Stimulated activated naive CD8-positive, alpha-beta T cell treated with anti-CD3 and anti-CD28 coated beads, Interleukin-15, Interleukin-2, amounts not matched to agents 100 ng/mL and 50 ng/mL, for 24 hours (primary cell): ENCODE results near the gene CEP112.

ENCODE experiments used
- H3K27ac Mint-ChIP-seq: one replicate; pipeline ENCODE4 v1.8.0; 2021; ENCODE audit warnings: mild to moderate bottlenecking, mixed read lengths
- H3K27me3 Mint-ChIP-seq: one replicate; pipeline ENCODE4 v1.8.0; 2021; ENCODE audit warnings: mixed read lengths
- H3K36me3 Mint-ChIP-seq: one replicate; pipeline ENCODE4 v1.8.0; 2021; ENCODE audit warnings: low read depth, mixed read lengths
- H3K4me1 Mint-ChIP-seq: one replicate; pipeline ENCODE4 v1.8.0; 2021; ENCODE audit warnings: low read depth, mixed read lengths
- H3K4me3 Mint-ChIP-seq: one replicate; pipeline ENCODE4 v1.8.0; 2021; ENCODE audit warnings: mild to moderate bottlenecking, mixed read lengths
- H3K9me3 Mint-ChIP-seq: one replicate; pipeline ENCODE4 v1.8.0; 2021; ENCODE audit warnings: mixed read lengths

CEP112 gene

DNA sequence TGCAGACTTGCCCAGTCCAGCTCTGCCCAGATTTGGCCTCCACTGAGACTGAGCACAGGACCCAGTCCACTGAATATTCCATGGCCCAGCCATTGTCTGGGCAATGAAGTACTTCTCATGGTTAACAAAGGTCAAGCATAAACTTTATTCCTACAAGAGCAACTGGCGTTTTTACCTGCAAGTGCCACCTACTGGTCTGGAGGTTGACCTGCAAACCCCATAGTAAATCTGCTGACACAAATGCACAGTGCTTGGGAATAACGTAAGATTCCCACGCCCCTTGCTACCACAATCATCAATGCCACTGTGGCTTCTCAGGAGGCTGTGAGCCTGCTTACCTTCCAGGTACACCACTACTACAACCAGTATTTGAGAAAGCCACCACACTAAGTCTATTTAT is 170.2 kb downstream of the CEP112 start:
- Mint-ChIP-seq H3K27me3 (no peaks in the 10 kb centered on the region), H3K36me3 (peaks cover 23% of the 10 kb centered on the region), H3K27ac (no peak overlapping the region), H3K4me3 (no peak overlapping the region), H3K9me3 (peaks cover 23% of the 10 kb centered on the region), H3K4me1 (no peaks in the 10 kb centered on the region)

GRCh38 chr17:66018786-66019185 is 173.1 kb downstream of the CEP112 start:
- peaks cover 15% of the 10 kb centered on the region for H3K36me3 Mint-ChIP-seq
- no peaks in the 10 kb centered on the region for H3K27me3 Mint-ChIP-seq

GRCh38 chr17:66016231-66016630 is 175.7 kb downstream of the CEP112 start:
- Mint-ChIP-seq H3K9me3 (peaks cover 6% of the 10 kb centered on the region), H3K27ac (no peak overlapping the region), H3K36me3 (peaks cover 4% of the 10 kb centered on the region), H3K4me1 (no peaks in the 10 kb centered on the region), H3K4me3 (no peak overlapping the region), H3K27me3 (no peaks in the 10 kb centered on the region)

More at GRCh38 chr17:66018786-66019185, 173.1 kb downstream of the CEP112 start:
- Mint-ChIP-seq H3K4me3 (no peak overlapping the region), H3K9me3 (peaks cover 13% of the 10 kb centered on the region), H3K4me1 (no peaks in the 10 kb centered on the region), H3K27ac (no peak overlapping the region)

DNA sequence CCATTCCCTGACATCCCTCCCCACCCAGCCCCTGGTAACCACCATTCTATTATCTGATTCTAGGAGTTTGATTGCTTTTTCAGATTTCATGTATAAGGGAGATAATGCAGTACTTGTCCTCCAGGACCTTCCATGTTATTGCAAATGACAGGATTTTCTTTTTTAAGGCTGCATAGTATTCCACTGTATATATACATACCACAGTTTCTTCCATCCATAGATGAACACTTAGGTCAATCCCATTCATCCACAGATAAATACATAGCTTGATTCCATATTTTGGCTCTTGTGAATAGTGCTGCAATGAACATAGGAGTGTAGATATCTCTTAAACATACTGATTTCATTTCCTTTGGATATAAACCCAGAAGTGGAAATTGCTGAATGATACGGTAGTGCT is 183.3 kb downstream of the CEP112 start:
- Mint-ChIP-seq H3K9me3 (peaks cover 11% of the 10 kb centered on the region), H3K27ac (no peak overlapping the region), H3K4me3 (no peak overlapping the region), H3K27me3 (peaks cover 4% of the 10 kb centered on the region), H3K36me3 (no peaks in the 10 kb centered on the region), H3K4me1 (no peaks in the 10 kb centered on the region)

- H3K27ac Mint-ChIP-seq: no peak overlapping the region
- H3K4me3 Mint-ChIP-seq: no peak overlapping the region
- peaks cover 4% of the 10 kb centered on the region for H3K27me3 Mint-ChIP-seq
- peaks cover 11% of the 10 kb centered on the region for H3K9me3 Mint-ChIP-seq
- no peaks in the 10 kb centered on the region for H3K36me3 Mint-ChIP-seq
- no peaks in the 10 kb centered on the region for H3K4me1 Mint-ChIP-seq
Measured at GRCh38 chr17:66006654-66007053, 185.3 kb downstream of the CEP112 start.

DNA sequence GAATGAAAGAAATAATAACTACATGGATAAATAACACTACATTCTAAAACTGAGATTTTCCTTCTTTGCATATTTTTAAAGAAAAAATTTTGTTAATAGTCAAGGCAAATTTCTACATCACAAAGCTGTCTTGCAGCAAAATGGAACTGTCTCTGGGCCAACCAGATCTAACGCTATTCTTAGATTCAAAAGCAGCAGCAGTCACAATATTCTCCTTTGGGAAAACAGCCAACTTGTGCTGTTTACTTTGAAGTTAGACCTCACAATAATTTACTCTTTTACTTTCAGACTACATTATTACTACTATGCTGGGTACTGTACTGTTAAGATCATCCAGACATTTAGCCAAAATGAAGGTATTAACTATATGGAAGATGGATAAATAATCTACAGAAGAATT is 189.1 kb downstream of the CEP112 start:
- Mint-ChIP-seq H3K27me3 (no peaks in the 10 kb centered on the region), H3K4me3 (no peak overlapping the region), H3K4me1 (no peaks in the 10 kb centered on the region), H3K27ac (no peak overlapping the region), H3K36me3 (no peaks in the 10 kb centered on the region), H3K9me3 (no peaks in the 10 kb centered on the region)

GRCh38 chr17:66002063-66002585 is 189.8 kb downstream of the CEP112 start:
- Mint-ChIP-seq H3K4me3 (no peak overlapping the region), H3K27ac (no peak overlapping the region), H3K9me3 (no peaks in the 10 kb centered on the region), H3K4me1 (no peaks in the 10 kb centered on the region), H3K36me3 (no peaks in the 10 kb centered on the region), H3K27me3 (no peaks in the 10 kb centered on the region)

DNA sequence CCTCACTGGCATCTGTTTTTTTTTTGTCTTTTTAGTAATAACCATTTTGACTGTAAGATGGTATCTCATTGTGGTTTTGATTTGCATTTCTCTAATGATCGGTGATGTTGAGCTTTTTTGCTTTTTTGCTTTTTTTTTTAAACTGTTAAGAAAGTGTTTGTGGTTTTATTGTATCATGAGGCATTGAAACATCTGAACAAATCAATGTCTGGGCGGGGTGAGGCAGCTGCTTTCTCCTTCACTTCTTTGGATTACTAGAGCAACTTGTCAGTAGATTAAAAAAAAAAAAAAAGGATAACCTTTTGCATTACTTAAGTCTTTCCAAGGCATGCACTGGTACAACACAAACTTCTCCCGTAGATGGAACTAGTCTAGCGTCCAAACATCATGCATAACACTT is 191.7 kb downstream of the CEP112 start:
- Mint-ChIP-seq H3K4me1 (no peaks in the 10 kb centered on the region), H3K27me3 (no peaks in the 10 kb centered on the region), H3K27ac (no peak overlapping the region), H3K36me3 (no peaks in the 10 kb centered on the region), H3K4me3 (no peak overlapping the region), H3K9me3 (no peaks in the 10 kb centered on the region)

GRCh38 chr17:65998675-65999074 is 193.3 kb downstream of the CEP112 start:
- Mint-ChIP-seq H3K4me1 (no peaks in the 10 kb centered on the region), H3K9me3 (no peaks in the 10 kb centered on the region), H3K27me3 (no peaks in the 10 kb centered on the region), H3K4me3 (no peak overlapping the region), H3K36me3 (no peaks in the 10 kb centered on the region), H3K27ac (no peak overlapping the region)

GRCh38 chr17:65994679-65995078 is 197.3 kb downstream of the CEP112 start:
- H3K9me3 Mint-ChIP-seq: no peaks in the 10 kb centered on the region
- no peaks in the 10 kb centered on the region for H3K36me3 Mint-ChIP-seq
- no peak overlapping the region for H3K4me3 Mint-ChIP-seq
- no peak overlapping the region for H3K27ac Mint-ChIP-seq
- no peaks in the 10 kb centered on the region for H3K27me3 Mint-ChIP-seq
- H3K4me1 Mint-ChIP-seq: no peaks in the 10 kb centered on the region

GRCh38 chr17:65994114-65994513 is 197.8 kb downstream of the CEP112 start:
- no peak overlapping the region for H3K4me3 Mint-ChIP-seq
- H3K27ac Mint-ChIP-seq: no peak overlapping the region
- H3K9me3 Mint-ChIP-seq: no peaks in the 10 kb centered on the region
- no peaks in the 10 kb centered on the region for H3K36me3 Mint-ChIP-seq
- no peaks in the 10 kb centered on the region for H3K4me1 Mint-ChIP-seq
- no peaks in the 10 kb centered on the region for H3K27me3 Mint-ChIP-seq

GRCh38 chr17:65990593-65990992 is 201.3 kb downstream of the CEP112 start:
- H3K27me3 Mint-ChIP-seq: no peaks in the 10 kb centered on the region
- H3K9me3 Mint-ChIP-seq: peaks cover 12% of the 10 kb centered on the region
- H3K27ac Mint-ChIP-seq: no peak overlapping the region
- no peak overlapping the region for H3K4me3 Mint-ChIP-seq
- no peaks in the 10 kb centered on the region for H3K4me1 Mint-ChIP-seq
- H3K36me3 Mint-ChIP-seq: peaks cover 3% of the 10 kb centered on the region

DNA sequence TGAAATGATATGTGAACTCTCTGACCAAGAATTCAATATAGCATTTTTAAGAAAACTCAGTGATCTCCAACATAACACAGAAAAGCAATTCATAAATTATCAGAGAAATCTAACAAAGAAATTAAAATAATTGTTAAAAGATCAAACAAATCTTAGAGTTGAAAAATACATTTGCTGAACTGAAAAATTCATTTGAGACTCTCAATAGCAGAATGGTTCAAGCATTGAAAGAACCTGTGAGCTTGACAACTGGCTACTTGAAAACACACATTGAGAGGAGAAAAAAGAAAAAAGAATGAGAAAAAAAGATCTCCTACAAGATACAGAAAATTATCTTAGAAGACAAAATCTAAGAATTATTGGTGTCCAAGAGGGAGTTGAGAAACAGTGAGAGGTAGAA is 203.5 kb downstream of the CEP112 start:
- Mint-ChIP-seq H3K9me3 (peaks cover 12% of the 10 kb centered on the region), H3K27ac (no peak overlapping the region), H3K27me3 (peaks cover 8% of the 10 kb centered on the region), H3K4me1 (no peaks in the 10 kb centered on the region), H3K36me3 (peaks cover 3% of the 10 kb centered on the region), H3K4me3 (no peak overlapping the region)

- Mint-ChIP-seq H3K4me1 (no peaks in the 10 kb centered on the region), H3K4me3 (no peak overlapping the region), H3K27ac (no peak overlapping the region), H3K36me3 (peaks cover 3% of the 10 kb centered on the region), H3K27me3 (peaks cover 8% of the 10 kb centered on the region), H3K9me3 (peaks cover 12% of the 10 kb centered on the region)
Measured at GRCh38 chr17:65987988-65988387, 203.9 kb downstream of the CEP112 start.

- no peaks in the 10 kb centered on the region for H3K4me1 Mint-ChIP-seq
- H3K4me3 Mint-ChIP-seq: no peak overlapping the region
Measured at GRCh38 chr17:65985571-65985970, 206.4 kb downstream of the CEP112 start.

DNA sequence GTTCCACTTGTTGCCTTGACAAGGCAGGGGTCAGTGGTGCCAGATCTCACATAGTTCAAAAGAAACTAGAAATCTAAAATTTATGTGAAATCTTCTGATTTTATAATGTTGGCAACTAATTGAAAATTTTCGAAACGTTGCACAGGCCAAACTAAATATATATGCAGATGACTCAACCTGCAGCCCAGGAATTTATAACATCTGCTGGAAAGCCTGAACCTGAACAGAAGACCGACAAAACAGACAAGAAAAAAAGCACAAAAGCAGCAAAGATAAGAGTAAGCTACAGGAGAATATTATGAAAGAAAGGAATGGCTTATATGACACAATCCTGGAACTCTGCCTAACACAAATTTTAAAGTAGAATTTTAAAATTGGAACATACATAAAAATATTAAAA is 207.6 kb downstream of the CEP112 start:
- H3K27ac Mint-ChIP-seq: no peak overlapping the region
- H3K4me1 Mint-ChIP-seq: no peaks in the 10 kb centered on the region
- H3K4me3 Mint-ChIP-seq: no peak overlapping the region
- H3K9me3 Mint-ChIP-seq: peaks cover 12% of the 10 kb centered on the region
- H3K36me3 Mint-ChIP-seq: peaks cover 3% of the 10 kb centered on the region
- H3K27me3 Mint-ChIP-seq: peaks cover 8% of the 10 kb centered on the region

More at GRCh38 chr17:65985571-65985970, 206.4 kb downstream of the CEP112 start:
- Mint-ChIP-seq H3K27me3 (peaks cover 8% of the 10 kb centered on the region), H3K36me3 (peaks cover 3% of the 10 kb centered on the region), H3K27ac (no peak overlapping the region), H3K9me3 (peaks cover 12% of the 10 kb centered on the region)
